ENCODE measurements around the gene RNU5B-1. TPM values are rescaled to one million over a fixed set of nuclear protein-coding genes. Genes with fewer than 3 reads are reported as not detected.

The RNU5B-1 gene
- polyA plus RNA-seq, 2 of the 4 experiments (the other 2 are of a cell fraction): not detected

DNA sequence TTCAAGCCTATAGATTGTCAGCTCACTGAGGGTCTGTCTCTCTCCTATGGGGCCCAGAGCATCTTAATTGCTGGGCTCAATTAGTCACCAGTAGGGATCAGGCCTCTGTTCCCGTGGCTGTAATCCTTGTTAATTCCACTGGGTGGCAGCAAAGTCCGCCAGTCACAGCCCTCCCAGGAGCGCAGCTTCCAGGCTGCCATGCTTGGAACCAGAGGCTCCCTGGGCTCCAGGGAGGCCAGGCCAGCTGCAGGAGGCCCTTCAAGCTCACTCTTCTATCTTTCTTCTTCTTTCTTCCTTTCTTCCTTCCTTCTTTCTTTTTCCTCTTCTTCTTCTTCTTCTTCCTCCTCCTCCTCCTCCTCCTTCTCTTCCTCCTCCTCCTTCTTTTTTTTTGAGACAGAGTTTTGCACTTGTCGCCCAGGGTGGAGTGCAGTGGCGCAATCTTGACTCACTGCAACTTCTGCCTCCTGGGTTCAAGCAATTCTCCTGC is 14.4 kb downstream of the RNU5B-1 start:
- Histone ChIP-seq H3K4me1 (no peaks in the 10 kb centered on the region), H3K4me3 (no peak overlapping the region), H3K27ac (no peak overlapping the region), H3K9me3 (no peaks in the 10 kb centered on the region), H3K4me2 (no peak overlapping the region)
- no peak for TF ChIP-seq FOSL2 (IDR thresholded peaks at IDR 0.05)
- TF ChIP-seq FOSL2 (CRISPR knock-in tag; IDR thresholded peaks at IDR 0.05): peak; percentile 28; the same call in 1 of the 2 replicates
- TF ChIP-seq MYC (IDR thresholded peaks at IDR 0.05; ENCODE audit: borderline replicate concordance, low read length): no peak
- no peak for TF ChIP-seq KDM5A (IDR thresholded peaks at IDR 0.05)
- TF ChIP-seq HEYL (CRISPR knock-in tag; IDR thresholded peaks at IDR 0.05): no peak
- TF ChIP-seq TFCP2L1 (CRISPR knock-in tag; IDR thresholded peaks at IDR 0.05): no peak
- no peak for TF ChIP-seq CHD4 (IDR thresholded peaks at IDR 0.05; ENCODE audit: borderline replicate concordance)
- TF ChIP-seq TP53 (CRISPR knock-in tag; IDR thresholded peaks at IDR 0.05): no peak
- TF ChIP-seq POLR2A (IDR thresholded peaks at IDR 0.05; ENCODE audit: low read length): no peak
- no peak for TF ChIP-seq HOXA7 (CRISPR knock-in tag; IDR thresholded peaks at IDR 0.05)
- TF ChIP-seq SMC3 (IDR thresholded peaks at IDR 0.05): peak; percentile 96
- no peak for TF ChIP-seq RNF2 (IDR thresholded peaks at IDR 0.05; ENCODE audit: borderline replicate concordance, low read depth)
- peak; percentile 99 for TF ChIP-seq RAD21 (conservative IDR thresholded peaks at IDR 0.05 in 1 of 2, IDR thresholded peaks at IDR 0.05 in 1 of 2)
- TF ChIP-seq NPAS2 (CRISPR knock-in tag; IDR thresholded peaks at IDR 0.05; ENCODE audit: borderline replicate concordance): no peak
- TF ChIP-seq, protein P1, sequence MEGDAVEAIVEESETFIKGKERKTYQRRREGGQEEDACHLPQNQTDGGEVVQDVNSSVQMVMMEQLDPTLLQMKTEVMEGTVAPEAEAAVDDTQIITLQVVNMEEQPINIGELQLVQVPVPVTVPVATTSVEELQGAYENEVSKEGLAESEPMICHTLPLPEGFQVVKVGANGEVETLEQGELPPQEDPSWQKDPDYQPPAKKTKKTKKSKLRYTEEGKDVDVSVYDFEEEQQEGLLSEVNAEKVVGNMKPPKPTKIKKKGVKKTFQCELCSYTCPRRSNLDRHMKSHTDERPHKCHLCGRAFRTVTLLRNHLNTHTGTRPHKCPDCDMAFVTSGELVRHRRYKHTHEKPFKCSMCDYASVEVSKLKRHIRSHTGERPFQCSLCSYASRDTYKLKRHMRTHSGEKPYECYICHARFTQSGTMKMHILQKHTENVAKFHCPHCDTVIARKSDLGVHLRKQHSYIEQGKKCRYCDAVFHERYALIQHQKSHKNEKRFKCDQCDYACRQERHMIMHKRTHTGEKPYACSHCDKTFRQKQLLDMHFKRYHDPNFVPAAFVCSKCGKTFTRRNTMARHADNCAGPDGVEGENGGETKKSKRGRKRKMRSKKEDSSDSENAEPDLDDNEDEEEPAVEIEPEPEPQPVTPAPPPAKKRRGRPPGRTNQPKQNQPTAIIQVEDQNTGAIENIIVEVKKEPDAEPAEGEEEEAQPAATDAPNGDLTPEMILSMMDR (IDR thresholded peaks at IDR 0.05): peak; percentile 98
- TF ChIP-seq, protein P2, sequence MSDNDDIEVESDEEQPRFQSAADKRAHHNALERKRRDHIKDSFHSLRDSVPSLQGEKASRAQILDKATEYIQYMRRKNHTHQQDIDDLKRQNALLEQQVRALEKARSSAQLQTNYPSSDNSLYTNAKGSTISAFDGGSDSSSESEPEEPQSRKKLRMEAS (IDR thresholded peaks at IDR 0.05): peak; percentile 60
- TF ChIP-seq CBX2 (IDR thresholded peaks at IDR 0.05; ENCODE audit: borderline replicate concordance, low read depth): no peak
- no peak for TF ChIP-seq ESRRA (IDR thresholded peaks at IDR 0.05; ENCODE audit: borderline replicate concordance, low read length)
- TF ChIP-seq FOXS1 (CRISPR knock-in tag; IDR thresholded peaks at IDR 0.05): no peak
- TF ChIP-seq ZNF302 (CRISPR knock-in tag; IDR thresholded peaks at IDR 0.05): no peak
- TF ChIP-seq EP300 (IDR thresholded peaks at IDR 0.05): no peak
- TF ChIP-seq KDM1A (IDR thresholded peaks at IDR 0.05; ENCODE audit: low read depth): no peak
- TF ChIP-seq, protein P3, sequence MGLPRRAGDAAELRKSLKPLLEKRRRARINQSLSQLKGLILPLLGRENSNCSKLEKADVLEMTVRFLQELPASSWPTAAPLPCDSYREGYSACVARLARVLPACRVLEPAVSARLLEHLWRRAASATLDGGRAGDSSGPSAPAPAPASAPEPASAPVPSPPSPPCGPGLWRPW (IDR thresholded peaks at IDR 0.05): no peak
- DNase-seq (ENCODE audit: low read depth in 1 of 2, low spot score in 1 of 2) (peak; percentile 83 to 97), ATAC-seq (peak; percentile 96 to 98), FAIRE-seq (peak; percentile 95)
- 37% methylated on average over 5 of the region's 5 CpGs for WGBS (ENCODE audit: missing lambda C conversion rate)
- POLR2A ChIA-PET: interaction anchor here (1.1 to 4.4 kb wide), 2 partner anchors 14 to 67 kb away, joined by 3 to 20 read pairs; partner anchors contain the start of gene RNU5B-1
- CTCF ChIA-PET: interaction anchor here (0.5 to 16.1 kb wide), 45 partner anchors 10 to 1388 kb away, joined by 3 to 722 read pairs (median 5); partner anchors contain the start of genes HACD3, IGDCC3, IGDCC4 and RNU5B-1

DNA sequence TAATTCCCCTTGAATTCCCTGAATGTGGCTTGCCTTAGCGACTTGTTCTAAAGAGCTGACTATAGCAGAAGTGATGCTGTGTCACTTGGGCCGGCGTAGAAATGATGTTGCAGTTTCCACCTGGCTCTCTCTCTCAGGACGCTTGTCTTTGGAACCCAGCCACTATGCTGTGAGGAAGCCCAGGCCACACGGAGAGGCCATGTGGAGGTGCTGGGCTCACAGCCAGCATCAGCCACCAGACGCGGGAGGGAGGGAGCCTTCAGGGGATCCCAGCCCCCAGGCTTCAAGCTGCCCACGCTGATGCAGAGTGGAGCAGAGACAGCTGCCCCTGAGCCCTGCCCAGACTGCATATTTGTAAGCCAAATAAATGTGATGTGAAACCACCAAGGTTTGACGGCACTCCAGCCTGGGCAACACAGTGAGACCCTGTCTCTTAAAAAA is 18.6 kb downstream of the RNU5B-1 start:
- Histone ChIP-seq H3K4me2 (no peak overlapping the region), H3K4me3 (no peak overlapping the region), H3K27ac (no peak overlapping the region), H3K4me1 (no peaks in the 10 kb centered on the region), H3K9me3 (no peaks in the 10 kb centered on the region)
- TF ChIP-seq CHD2 (IDR thresholded peaks at IDR 0.05; ENCODE audit: low read length, partially characterized antibody): no peak
- TF ChIP-seq, protein P4, sequence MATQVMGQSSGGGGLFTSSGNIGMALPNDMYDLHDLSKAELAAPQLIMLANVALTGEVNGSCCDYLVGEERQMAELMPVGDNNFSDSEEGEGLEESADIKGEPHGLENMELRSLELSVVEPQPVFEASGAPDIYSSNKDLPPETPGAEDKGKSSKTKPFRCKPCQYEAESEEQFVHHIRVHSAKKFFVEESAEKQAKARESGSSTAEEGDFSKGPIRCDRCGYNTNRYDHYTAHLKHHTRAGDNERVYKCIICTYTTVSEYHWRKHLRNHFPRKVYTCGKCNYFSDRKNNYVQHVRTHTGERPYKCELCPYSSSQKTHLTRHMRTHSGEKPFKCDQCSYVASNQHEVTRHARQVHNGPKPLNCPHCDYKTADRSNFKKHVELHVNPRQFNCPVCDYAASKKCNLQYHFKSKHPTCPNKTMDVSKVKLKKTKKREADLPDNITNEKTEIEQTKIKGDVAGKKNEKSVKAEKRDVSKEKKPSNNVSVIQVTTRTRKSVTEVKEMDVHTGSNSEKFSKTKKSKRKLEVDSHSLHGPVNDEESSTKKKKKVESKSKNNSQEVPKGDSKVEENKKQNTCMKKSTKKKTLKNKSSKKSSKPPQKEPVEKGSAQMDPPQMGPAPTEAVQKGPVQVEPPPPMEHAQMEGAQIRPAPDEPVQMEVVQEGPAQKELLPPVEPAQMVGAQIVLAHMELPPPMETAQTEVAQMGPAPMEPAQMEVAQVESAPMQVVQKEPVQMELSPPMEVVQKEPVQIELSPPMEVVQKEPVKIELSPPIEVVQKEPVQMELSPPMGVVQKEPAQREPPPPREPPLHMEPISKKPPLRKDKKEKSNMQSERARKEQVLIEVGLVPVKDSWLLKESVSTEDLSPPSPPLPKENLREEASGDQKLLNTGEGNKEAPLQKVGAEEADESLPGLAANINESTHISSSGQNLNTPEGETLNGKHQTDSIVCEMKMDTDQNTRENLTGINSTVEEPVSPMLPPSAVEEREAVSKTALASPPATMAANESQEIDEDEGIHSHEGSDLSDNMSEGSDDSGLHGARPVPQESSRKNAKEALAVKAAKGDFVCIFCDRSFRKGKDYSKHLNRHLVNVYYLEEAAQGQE (IDR thresholded peaks at IDR 0.05): no peak
- TF ChIP-seq KDM5A (IDR thresholded peaks at IDR 0.05): no peak
- TF ChIP-seq MAFK (IDR thresholded peaks at IDR 0.05; ENCODE audit: partially characterized antibody): peak; percentile 53
- no peak for TF ChIP-seq NPAS2 (CRISPR knock-in tag; IDR thresholded peaks at IDR 0.05; ENCODE audit: borderline replicate concordance)
- FAIRE-seq (no peak), ATAC-seq (no peak), DNase-seq (ENCODE audit: low read depth in 1 of 2, low spot score in 1 of 2) (no peak)
- WGBS (ENCODE audit: missing lambda C conversion rate): 63% methylated on average over 9 of the region's 9 CpGs
- ChIA-PET POLR2A (interaction anchor here (1.2 kb wide), 1 partner anchor 19 kb away, joined by 3 read pairs; the partner anchor contains the start of gene RNU5B-1), CTCF (interaction anchor here (1.1 to 16.1 kb wide), 8 partner anchors 10 to 78 kb away, joined by 3 to 722 read pairs (median 37); partner anchors contain the start of gene IGDCC3)
